Skeletal muscle tissue (tissue), 4 donors: ENCODE measurements around the gene EPAS1. TPM values are rescaled to one million over a fixed set of nuclear protein-coding genes. Genes with fewer than 3 reads are reported as not detected.

ENCODE experiments used
- H3K27ac ChIP-seq: one replicate; pipeline ENCODE4 v1.7.0; 2013; ENCODE audit warnings: mild to moderate bottlenecking, low read depth, low read length, inconsistent platforms
- H3K27me3 ChIP-seq, 3 donors: one replicate each; pipeline ENCODE4 v1.7.0; 2013; ENCODE audit warnings: low read length in 3 of 3; ENCODE audit not compliant: control insufficient read depth in 3 of 3, insufficient read depth in 3 of 3
- H3K36me3 ChIP-seq, 3 donors: one replicate each; pipeline ENCODE4 v1.7.0; 2013; ENCODE audit warnings: low read length in 3 of 3; ENCODE audit not compliant: control insufficient read depth in 3 of 3, insufficient read depth in 3 of 3
- H3K4me1 ChIP-seq, 3 donors: one replicate each; pipeline ENCODE4 v1.7.0; 2013; ENCODE audit warnings: low read length in 3 of 3, mild to moderate bottlenecking in 3 of 3; ENCODE audit not compliant: control insufficient read depth in 3 of 3, insufficient read depth in 3 of 3
- H3K4me3 ChIP-seq, 3 donors: one replicate each; pipeline ENCODE4 v1.7.0; 2013; ENCODE audit warnings: low read length in 3 of 3
- H3K9ac ChIP-seq, 3 donors: one replicate each; pipeline ENCODE4 v1.7.0; 2013; ENCODE audit warnings: low read length in 3 of 3, mild to moderate bottlenecking in 3 of 3, moderate library complexity in 2 of 3, low read depth in 1 of 3
- H3K9me3 ChIP-seq, 3 donors: one replicate each; pipeline ENCODE4 v1.7.0; 2013; ENCODE audit warnings: low read length in 3 of 3; ENCODE audit not compliant: control insufficient read depth in 3 of 3
- total RNA-seq: library from RNA; depleted of rRNA; stranded (reverse); fragments of >200 nt; gene quantifications from one replicate; pipeline ENCODE4 v1.2.3, GENCODE V29; 2014
- donor health status: Osteomylitis.

Gene EPAS1
- total RNA-seq, 1 donor from 2014 or later = 13.6 TPM

GRCh38 chr2:46416739-46417403, 119.7 kb downstream of the EPAS1 start:
- no peaks in the 10 kb centered on the region for H3K27me3 ChIP-seq
- no peak overlapping the region for H3K4me3 ChIP-seq
- no peak overlapping the region for H3K27ac ChIP-seq
- H3K9me3 ChIP-seq = peaks cover 0 to 7% (median 0%) of the 10 kb centered on the region in 3 donors
- peaks cover 0 to 2% (median 0%) of the 10 kb centered on the region in 3 donors for H3K4me1 ChIP-seq
- no peak overlapping the region for H3K9ac ChIP-seq
- no peaks in the 10 kb centered on the region for H3K36me3 ChIP-seq

DNA sequence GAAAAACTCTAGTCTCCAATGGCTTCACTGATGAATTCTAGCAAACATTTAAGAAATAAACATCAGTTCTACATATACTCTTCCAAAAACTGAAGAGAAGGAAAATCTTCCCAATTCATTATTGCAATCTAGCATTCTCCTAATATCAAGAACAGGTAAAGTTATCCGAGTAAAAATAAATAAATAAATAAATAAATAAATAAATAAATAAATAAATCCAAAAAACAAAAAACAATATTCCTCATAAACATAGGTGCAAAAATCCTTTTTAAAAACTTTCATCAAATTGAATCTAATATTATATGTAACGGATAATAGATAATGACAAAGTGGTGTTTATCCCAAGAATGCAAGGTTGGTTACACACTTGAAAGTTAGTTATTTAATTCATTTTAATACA, 123.7 kb downstream of the EPAS1 start:
- H3K4me1 ChIP-seq = no peaks in the 10 kb centered on the region
- no peaks in the 10 kb centered on the region for H3K36me3 ChIP-seq
- no peaks in the 10 kb centered on the region for H3K27me3 ChIP-seq
- no peak overlapping the region for H3K4me3 ChIP-seq
- peaks cover 0 to 7% (median 0%) of the 10 kb centered on the region in 3 donors for H3K9me3 ChIP-seq
- H3K27ac ChIP-seq = no peak overlapping the region
- no peak overlapping the region for H3K9ac ChIP-seq

DNA sequence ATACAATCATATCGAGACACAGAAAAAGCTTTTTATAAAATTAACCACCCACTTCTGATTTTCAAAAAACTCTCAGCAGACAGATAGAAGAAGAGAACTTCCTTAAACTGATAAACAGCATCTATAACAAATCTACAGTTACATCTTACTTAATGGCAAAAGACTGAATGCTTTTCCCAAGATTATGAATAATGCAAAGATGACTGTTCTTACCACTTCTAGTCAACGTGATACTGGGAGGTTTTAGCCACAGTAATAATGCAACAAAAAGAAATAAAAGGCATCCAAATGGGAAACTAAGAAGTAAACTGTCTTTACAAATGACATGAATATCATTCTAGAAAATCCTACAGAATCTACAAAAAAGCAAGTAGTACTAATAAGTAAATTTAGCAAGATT, 124.2 kb downstream of the EPAS1 start:
- H3K9ac ChIP-seq = no peak overlapping the region
- no peaks in the 10 kb centered on the region for H3K36me3 ChIP-seq
- H3K27ac ChIP-seq = no peak overlapping the region
- H3K9me3 ChIP-seq = peaks cover 0 to 7% (median 0%) of the 10 kb centered on the region in 3 donors
- no peak overlapping the region for H3K4me3 ChIP-seq
- no peaks in the 10 kb centered on the region for H3K4me1 ChIP-seq
- no peaks in the 10 kb centered on the region for H3K27me3 ChIP-seq

- Histone ChIP-seq H3K9me3 (no peaks in the 10 kb centered on the region), H3K36me3 (no peaks in the 10 kb centered on the region), H3K9ac (no peak overlapping the region), H3K4me3 (no peak overlapping the region), H3K27ac (no peak overlapping the region), H3K27me3 (no peaks in the 10 kb centered on the region), H3K4me1 (no peaks in the 10 kb centered on the region)
Observed at GRCh38 chr2:46422717-46423394, 125.6 kb downstream of the EPAS1 start.

DNA sequence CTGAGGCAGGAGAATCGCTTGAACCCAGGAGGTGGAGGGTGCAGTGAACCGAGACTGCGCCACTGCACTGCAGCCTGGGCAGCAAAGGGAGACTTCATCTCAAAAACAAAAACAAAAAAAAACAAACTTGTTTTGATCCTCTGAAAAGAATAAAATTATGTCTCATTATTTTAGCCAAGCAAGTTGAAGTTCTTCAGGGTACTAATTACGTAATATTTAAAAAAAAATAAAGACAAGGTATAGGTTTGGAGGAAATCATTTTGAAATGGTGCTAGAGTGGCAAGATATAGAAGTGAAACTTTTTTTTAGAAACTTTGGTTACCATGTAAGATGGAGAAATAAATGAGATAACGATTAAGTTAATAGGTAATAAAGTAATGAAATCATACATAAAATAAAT, 127.7 kb downstream of the EPAS1 start:
- Histone ChIP-seq H3K9me3 (no peaks in the 10 kb centered on the region), H3K27ac (no peak overlapping the region), H3K4me1 (no peaks in the 10 kb centered on the region), H3K36me3 (no peaks in the 10 kb centered on the region), H3K4me3 (no peak overlapping the region), H3K9ac (no peak overlapping the region), H3K27me3 (no peaks in the 10 kb centered on the region)

DNA sequence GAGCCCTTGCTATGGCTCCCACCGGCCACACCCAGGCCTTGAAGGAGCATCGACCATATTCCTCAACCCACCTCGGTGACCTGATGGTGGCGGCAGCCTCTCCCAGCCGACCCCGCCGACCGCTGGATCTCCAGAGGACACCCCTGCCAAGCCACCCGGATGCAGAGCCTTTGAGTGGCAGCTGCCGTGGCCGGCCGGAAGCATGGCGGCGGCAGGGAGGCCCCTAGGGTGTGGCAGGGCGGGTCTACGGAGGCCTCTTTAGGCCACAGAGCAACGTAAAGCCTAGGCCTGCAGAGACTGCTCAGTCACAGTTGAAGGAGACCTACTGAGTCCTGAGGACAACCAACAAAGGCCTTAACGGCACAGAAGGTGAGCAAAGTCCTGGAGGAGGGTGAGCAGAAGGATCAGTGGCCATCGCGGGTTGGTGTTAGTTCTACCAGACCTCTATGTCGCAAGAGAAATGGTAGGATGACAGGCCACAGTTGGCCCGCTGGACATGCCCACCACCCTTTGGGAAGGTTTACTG, 131.8 kb downstream of the EPAS1 start:
- H3K9ac ChIP-seq = no peak overlapping the region
- no peaks in the 10 kb centered on the region for H3K4me1 ChIP-seq
- H3K36me3 ChIP-seq = no peaks in the 10 kb centered on the region
- no peaks in the 10 kb centered on the region for H3K27me3 ChIP-seq
- no peaks in the 10 kb centered on the region for H3K9me3 ChIP-seq
- no peak overlapping the region for H3K27ac ChIP-seq
- H3K4me3 ChIP-seq = no peak overlapping the region

GRCh38 chr2:46430413-46430812, 133.2 kb downstream of the EPAS1 start:
- H3K36me3 ChIP-seq = no peaks in the 10 kb centered on the region
- no peak overlapping the region for H3K27ac ChIP-seq
- H3K4me3 ChIP-seq = no peak overlapping the region
- no peaks in the 10 kb centered on the region for H3K27me3 ChIP-seq
- no peaks in the 10 kb centered on the region for H3K9me3 ChIP-seq
- no peak overlapping the region for H3K9ac ChIP-seq
- H3K4me1 ChIP-seq = no peaks in the 10 kb centered on the region

DNA sequence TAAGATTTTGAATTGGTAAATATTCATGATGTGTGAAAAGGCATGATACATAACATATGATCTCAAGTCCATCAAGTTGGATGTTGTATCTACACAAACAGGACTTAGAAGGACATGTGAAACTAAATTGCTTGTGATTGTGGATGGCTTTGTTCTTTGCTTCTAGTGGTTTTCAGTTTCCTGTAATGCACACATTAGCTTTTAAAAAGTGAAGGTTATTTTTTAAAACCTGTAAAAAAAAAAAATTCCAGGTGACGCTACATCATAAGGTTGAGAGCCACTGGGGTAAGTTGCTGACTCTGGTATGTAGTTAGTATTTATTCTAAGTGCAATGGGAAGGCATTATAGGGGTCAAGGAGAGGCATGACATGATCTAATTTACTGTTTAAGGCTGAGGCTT, 133.8 kb downstream of the EPAS1 start:
- Histone ChIP-seq H3K9ac (no peak overlapping the region), H3K36me3 (no peaks in the 10 kb centered on the region), H3K27me3 (no peaks in the 10 kb centered on the region), H3K9me3 (no peaks in the 10 kb centered on the region), H3K4me1 (no peaks in the 10 kb centered on the region), H3K27ac (no peak overlapping the region), H3K4me3 (no peak overlapping the region)

- H3K9me3 ChIP-seq = no peaks in the 10 kb centered on the region
- H3K4me1 ChIP-seq = no peaks in the 10 kb centered on the region
- no peaks in the 10 kb centered on the region for H3K27me3 ChIP-seq
- no peak overlapping the region for H3K9ac ChIP-seq
- no peak overlapping the region for H3K27ac ChIP-seq
- no peak overlapping the region for H3K4me3 ChIP-seq
- no peaks in the 10 kb centered on the region for H3K36me3 ChIP-seq
Observed at GRCh38 chr2:46431481-46432235, 134.5 kb downstream of the EPAS1 start.

- no peak overlapping the region for H3K27ac ChIP-seq
- no peaks in the 10 kb centered on the region for H3K4me1 ChIP-seq
- H3K36me3 ChIP-seq = no peaks in the 10 kb centered on the region
- no peak overlapping the region for H3K9ac ChIP-seq
- no peaks in the 10 kb centered on the region for H3K9me3 ChIP-seq
- no peak overlapping the region for H3K4me3 ChIP-seq
- no peaks in the 10 kb centered on the region for H3K27me3 ChIP-seq
Observed at GRCh38 chr2:46434851-46435273, 137.7 kb downstream of the EPAS1 start.
